ENCODE data around the gene SERTM1. TPM values are rescaled to one million over a fixed set of nuclear protein-coding genes. Genes with fewer than 3 reads are reported as not detected.

The SERTM1 gene
- not detected in 2 replicates for total RNA-seq

DNA sequence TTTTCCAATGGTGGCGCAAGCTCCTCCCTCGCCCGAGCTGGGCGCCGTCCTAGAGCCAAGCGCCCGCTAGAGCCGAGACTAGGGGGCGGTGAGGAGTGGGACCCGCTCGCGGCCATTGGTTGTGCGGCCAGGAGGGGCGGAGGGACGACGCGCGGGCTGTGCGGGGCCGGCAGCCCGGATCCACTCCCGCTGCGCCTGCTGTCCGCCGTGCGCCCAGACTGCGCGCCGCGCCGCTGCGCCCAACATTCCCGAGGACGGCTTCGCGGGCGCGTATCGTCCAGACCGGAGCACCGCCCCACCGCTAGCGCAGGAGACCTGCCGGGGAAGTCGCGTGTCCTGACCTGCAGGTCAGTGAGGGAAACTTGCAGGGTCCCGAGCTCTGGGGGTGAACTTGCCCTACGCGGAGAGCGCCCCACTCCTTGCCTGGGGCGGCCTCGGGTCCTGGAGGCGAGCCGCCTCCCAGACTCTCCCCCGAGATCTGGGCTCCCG, at the start of gene SERTM1:
Gene SERTM1, plus strand, starts transcription at position 183 of the 489 bp plus-strand sequence. CDS start 21,059 bp downstream, outside the sequence.

Other genes starting within 250 kb of the SERTM1 start
- gene CCNA1, start 241.5 kb upstream of the SERTM1 start, total RNA-seq = 1.0 TPM in 2 replicates
- gene RFXAP, start 145.2 kb downstream of the SERTM1 start, total RNA-seq = 1.0 and 1.7 TPM in 2 replicates
- 2.1 and 2.7 TPM in 2 replicates for gene SMAD9, start 246.2 kb downstream of the SERTM1 start, total RNA-seq